ENCODE data around the gene CHPF.

GRCh38 chr2:219497495-219498279 is 45.9 kb downstream of the CHPF start:
- TF ChIP-seq, protein P1, sequence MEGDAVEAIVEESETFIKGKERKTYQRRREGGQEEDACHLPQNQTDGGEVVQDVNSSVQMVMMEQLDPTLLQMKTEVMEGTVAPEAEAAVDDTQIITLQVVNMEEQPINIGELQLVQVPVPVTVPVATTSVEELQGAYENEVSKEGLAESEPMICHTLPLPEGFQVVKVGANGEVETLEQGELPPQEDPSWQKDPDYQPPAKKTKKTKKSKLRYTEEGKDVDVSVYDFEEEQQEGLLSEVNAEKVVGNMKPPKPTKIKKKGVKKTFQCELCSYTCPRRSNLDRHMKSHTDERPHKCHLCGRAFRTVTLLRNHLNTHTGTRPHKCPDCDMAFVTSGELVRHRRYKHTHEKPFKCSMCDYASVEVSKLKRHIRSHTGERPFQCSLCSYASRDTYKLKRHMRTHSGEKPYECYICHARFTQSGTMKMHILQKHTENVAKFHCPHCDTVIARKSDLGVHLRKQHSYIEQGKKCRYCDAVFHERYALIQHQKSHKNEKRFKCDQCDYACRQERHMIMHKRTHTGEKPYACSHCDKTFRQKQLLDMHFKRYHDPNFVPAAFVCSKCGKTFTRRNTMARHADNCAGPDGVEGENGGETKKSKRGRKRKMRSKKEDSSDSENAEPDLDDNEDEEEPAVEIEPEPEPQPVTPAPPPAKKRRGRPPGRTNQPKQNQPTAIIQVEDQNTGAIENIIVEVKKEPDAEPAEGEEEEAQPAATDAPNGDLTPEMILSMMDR (IDR thresholded peaks at IDR 0.05): no peak
- TF ChIP-seq POLR2A (IDR thresholded peaks at IDR 0.05): peak; percentile 0 to 86
